GM18505 (cell line): ENCODE measurements around the gene GATA1.

Source experiments
- ATAC-seq: cut with Tn5 transposase; IDR thresholded peaks from one replicate; pipeline ENCODE4 v1.9.1; 2021; ENCODE audit not compliant: unreplicated experiment
- POLR2A ChIP-seq: IDR thresholded peaks from 4 replicates; pipeline ENCODE4 v1.6.1; 2011; ENCODE audit warnings: borderline replicate concordance; ENCODE audit not compliant: insufficient read depth, insufficient read length; ENCODE audit errors: extremely low read depth

The GATA1 gene

GRCh38 chrX:48772602-48773001 is 13.8 kb upstream of the GATA1 start:
- ATAC-seq: no peak
- no peak for TF ChIP-seq POLR2A

- ATAC-seq: no peak
- no peak for TF ChIP-seq POLR2A
Observed at GRCh38 chrX:48776818-48777439, 9.5 kb upstream of the GATA1 start.

GRCh38 chrX:48779399-48779798 is 7.0 kb upstream of the GATA1 start:
- no peak for ATAC-seq
- TF ChIP-seq POLR2A: no peak

GRCh38 chrX:48781705-48782104 is 4.7 kb upstream of the GATA1 start:
- no peak for ATAC-seq
- TF ChIP-seq POLR2A: no peak

- TF ChIP-seq POLR2A: no peak
- ATAC-seq: no peak
Observed at GRCh38 chrX:48782216-48782615, 4.2 kb upstream of the GATA1 start.

GRCh38 chrX:48782795-48783194 is 3.6 kb upstream of the GATA1 start:
- TF ChIP-seq POLR2A: no peak
- no peak for ATAC-seq

GRCh38 chrX:48784726-48785125 is 1.7 kb upstream of the GATA1 start:
- no peak for TF ChIP-seq POLR2A
- no peak for ATAC-seq

- no peak for TF ChIP-seq POLR2A
- no peak for ATAC-seq
Observed at GRCh38 chrX:48785186-48785539, 1.2 kb upstream of the GATA1 start.

GRCh38 chrX:48785540-48786214 is 713 bp upstream of the GATA1 start:
- no peak for TF ChIP-seq POLR2A

GRCh38 chrX:48786825-48787504 is 575 bp downstream of the GATA1 start:
- ATAC-seq: no peak
- no peak for TF ChIP-seq POLR2A

More at GRCh38 chrX:48785540-48786214, 713 bp upstream of the GATA1 start:
- ATAC-seq: no peak

GRCh38 chrX:48787505-48788443 is 1.4 kb downstream of the GATA1 start:
- no peak for TF ChIP-seq POLR2A
- ATAC-seq: no peak

GRCh38 chrX:48789366-48790220 is 3.2 kb downstream of the GATA1 start:
- no peak for TF ChIP-seq POLR2A
- no peak for ATAC-seq

- no peak for ATAC-seq
- no peak for TF ChIP-seq POLR2A
Observed at GRCh38 chrX:48790477-48790876, 4.1 kb downstream of the GATA1 start.
